Midbrain (tissue), 1 donor: ENCODE results near the gene MID2.
"Not testable (repeated sequence)": the region's sequence is repeated elsewhere in the genome, so short reads cannot be mapped to it uniquely, and the experiment has no call there.

Source experiments
- DNase-seq: peaks from one replicate; lab custom pipeline; 2025; lab: John Stamatoyannopoulos, UW

The MID2 gene

GRCh38 chrX:107955337-107955736, 129.7 kb downstream of the MID2 start:
- DNase-seq: not testable (repeated sequence)

GRCh38 chrX:107968623-107969022, 143.0 kb downstream of the MID2 start:
- no peak for DNase-seq

GRCh38 chrX:107970073-107970472, 144.4 kb downstream of the MID2 start:
- DNase-seq: no peak

- DNase-seq: no peak
Measured at GRCh38 chrX:107971636-107972035, 146.0 kb downstream of the MID2 start.
